ENCODE data around the gene GABBR2.

- no peak for TF ChIP-seq CTCF (IDR thresholded peaks at IDR 0.05)
- no peak for TF ChIP-seq POLR2A (IDR thresholded peaks at IDR 0.05)
These were observed 19.8 kb downstream of the GABBR2 start for GRCh38 chr9:98688710-98689495.
